B cell (primary cell): Measurements from ENCODE around the gene CSNK1G1. TPM values are rescaled to one million over a fixed set of nuclear protein-coding genes. Genes with fewer than 3 reads are reported as not detected.
"Not testable (repeated sequence)": the region's sequence is repeated elsewhere in the genome, so short reads cannot be mapped to it uniquely, and the experiment has no call there.

Experiments used
- ATAC-seq: fragments of 200-7000 bp; cut with Tn5 transposase; one replicate; pipeline ENCODE4 v1.10.0; 2021; ENCODE audit warnings: low read depth, mild to moderate bottlenecking, moderate number of reproducible peaks, moderate library complexity
- CTCF ChIA-PET: fragments of 350-600 bp; sonication (Branson Sonifier 250); formaldehyde crosslinking; loops from one replicate; lab custom pipeline; 2021; ENCODE audit warnings: antibody characterized with exemption, inconsistent platforms; lab: Charles Lee
- POLR2A ChIA-PET: fragments of 350-600 bp; sonication (Branson Sonifier 250); formaldehyde crosslinking; loops from one replicate; lab custom pipeline; 2021; ENCODE audit warnings: antibody characterized with exemption; lab: Charles Lee
- DNase-seq: peaks from one replicate; pipeline ENCODE4 v3.0.0; 2013
- H2AFZ ChIP-seq: 2 replicates; pipeline ENCODE4 v1.6.1; 2012; ENCODE audit warnings: mild to moderate bottlenecking, low read depth, low read length; ENCODE audit not compliant: insufficient read depth, poor library complexity, severe bottlenecking
- H3K27ac ChIP-seq, 2 donors: 1 replicate in 1 of 2; 2 replicates in 1 of 2; pipeline ENCODE4 v1.5.1; 2012 to 2013; ENCODE audit warnings: low read length in 2 of 2, mild to moderate bottlenecking in 2 of 2, moderate library complexity in 1 of 2
- H3K27me3 ChIP-seq, 4 experiments: fragments of 200-600 bp in 1 of 4; sonication (generic) in 1 of 4; replicated peaks in 1 of 4; 1 replicate in 2 of 4; 2 replicates in 2 of 4; pipeline versions ENCODE4 v1.6.1 to v1.7.0; 2013 to 2016; ENCODE audit warnings: low read length in 3 of 4, mild to moderate bottlenecking in 2 of 4, mixed read lengths in 1 of 4, moderate library complexity in 1 of 4; ENCODE audit not compliant: insufficient read depth in 4 of 4, control insufficient read depth in 3 of 4; ENCODE audit errors: control extremely low read depth in 1 of 4
- H3K36me3 ChIP-seq, 2 experiments: replicated peaks in 1 of 2; 1 replicate in 1 of 2; 2 replicates in 1 of 2; pipeline versions ENCODE4 v1.6.1 to v1.7.1; 2013; ENCODE audit warnings: low read length in 1 of 2; ENCODE audit not compliant: insufficient read depth in 2 of 2, control insufficient read depth in 1 of 2; ENCODE audit errors: control extremely low read depth in 1 of 2, extremely low read depth in 1 of 2
- H3K4me1 ChIP-seq, 2 donors: fragments of 200-600 bp in 1 of 2; sonication (generic) in 1 of 2; 1 replicate in 1 of 2; 2 replicates in 1 of 2; pipeline versions ENCODE4 v1.5.1 to v1.6.1; 2013 to 2017; ENCODE audit warnings: low read length in 2 of 2; ENCODE audit not compliant: control insufficient read depth in 2 of 2, insufficient read depth in 2 of 2
- H3K4me2 ChIP-seq: replicated peaks from 2 replicates; pipeline ENCODE3; 2012; ENCODE audit warnings: mild to moderate bottlenecking, low read depth, low read length; ENCODE audit not compliant: poor library complexity, severe bottlenecking
- H3K4me3 ChIP-seq, 5 experiments: fragments of 200-600 bp in 1 of 5; sonication (generic) in 1 of 5; 1 replicate in 3 of 5; 2 replicates in 2 of 5; pipeline versions ENCODE4 v1.5.1 to v1.7.0; 2011 to 2016; ENCODE audit warnings: low read length in 4 of 5, mild to moderate bottlenecking in 4 of 5, low read depth in 2 of 5, control low read depth in 1 of 5, moderate library complexity in 1 of 5; ENCODE audit not compliant: insufficient read depth in 1 of 5; ENCODE audit errors: control extremely low read depth in 1 of 5, extremely low read depth in 1 of 5
- H3K79me2 ChIP-seq: fragments of 200-600 bp; sonication (generic); one replicate; pipeline ENCODE4 v1.6.0; 2016; ENCODE audit warnings: low read length; ENCODE audit not compliant: control insufficient read depth, insufficient read depth
- H3K9ac ChIP-seq: fragments of 200-600 bp; sonication (generic); 2 replicates; pipeline ENCODE4 v1.6.1; 2017; ENCODE audit warnings: mild to moderate bottlenecking, low read length, moderate library complexity
- H3K9me3 ChIP-seq, 3 donors: one replicate each; pipeline versions ENCODE4 v1.6.1 to v1.7.1; 2013; ENCODE audit warnings: low read length in 2 of 3; ENCODE audit not compliant: control insufficient read depth in 2 of 3, insufficient read depth in 1 of 3; ENCODE audit errors: control extremely low read depth in 1 of 3
- H4K20me1 ChIP-seq: 2 replicates; pipeline ENCODE4 v1.6.0; 2012; ENCODE audit warnings: mild to moderate bottlenecking, low read length; ENCODE audit not compliant: insufficient read depth, control insufficient read depth, poor library complexity, severe bottlenecking
- H3K27ac Mint-ChIP-seq: one replicate; pipeline ENCODE4 v1.8.0; 2021; ENCODE audit warnings: mixed read lengths
- H3K27me3 Mint-ChIP-seq: one replicate; pipeline ENCODE4 v1.8.0; 2021; ENCODE audit warnings: mixed read lengths
- H3K4me1 Mint-ChIP-seq: one replicate; pipeline ENCODE4 v1.8.0; 2021; ENCODE audit warnings: mixed read lengths
- H3K4me3 Mint-ChIP-seq: one replicate; pipeline ENCODE4 v1.8.0; 2021; ENCODE audit warnings: mixed read lengths
- H3K9me3 Mint-ChIP-seq: one replicate; pipeline ENCODE4 v1.8.0; 2022; ENCODE audit warnings: mixed read lengths; ENCODE audit not compliant: insufficient read depth
- EZH2 ChIP-seq: IDR thresholded peaks from 2 replicates; pipeline ENCODE4 v1.6.1; 2012; ENCODE audit warnings: borderline replicate concordance, low read depth, mild to moderate bottlenecking, moderate library complexity, low read length; ENCODE audit not compliant: insufficient read depth, poor library complexity, severe bottlenecking
- WGBS: methylation state at CpG from one replicate; pipeline ENCODE4 v1.1.5; 2013; ENCODE audit warnings: missing lambda C conversion rate; ENCODE audit not compliant: insufficient coverage; 5-methylcytosine and 5-hydroxymethylcytosine counted together
- intact Hi-C: fragments of 100-400 bp; cut with micrococcal nuclease; formaldehyde crosslinking; loops from one replicate; pipeline ENCODE4 v1.10.0; 2022
- polyA plus RNA-seq: library from polyadenylated mRNA; depleted of rRNA; stranded (reverse); fragments of >200 nt; gene quantifications from 2 replicates; pipeline ENCODE4 v1.2.3, GENCODE V29; 2012
- total RNA-seq, 2 donors: library from RNA; stranded (reverse); fragments of 120-200 nt in 1 of 2; gene quantifications; 1 replicate in 1 of 2; 2 replicates in 1 of 2; pipeline versions ENCODE4 v1.2.3 to v1.2.4, GENCODE V29; 2013 to 2022
- TF ChIP-seq, protein P1 (sequence below): fragments of 200-600 bp; IDR thresholded peaks from one replicate; pipeline ENCODE4 v1.8.0; 2022; ENCODE audit warnings: antibody characterized with exemption, mild to moderate bottlenecking

The CSNK1G1 gene
- total and polyA plus RNA-seq, 2 donors (not counting 1 experiment from before 2014, with no cell fraction given): 5.2 to 40.3 TPM

DNA sequence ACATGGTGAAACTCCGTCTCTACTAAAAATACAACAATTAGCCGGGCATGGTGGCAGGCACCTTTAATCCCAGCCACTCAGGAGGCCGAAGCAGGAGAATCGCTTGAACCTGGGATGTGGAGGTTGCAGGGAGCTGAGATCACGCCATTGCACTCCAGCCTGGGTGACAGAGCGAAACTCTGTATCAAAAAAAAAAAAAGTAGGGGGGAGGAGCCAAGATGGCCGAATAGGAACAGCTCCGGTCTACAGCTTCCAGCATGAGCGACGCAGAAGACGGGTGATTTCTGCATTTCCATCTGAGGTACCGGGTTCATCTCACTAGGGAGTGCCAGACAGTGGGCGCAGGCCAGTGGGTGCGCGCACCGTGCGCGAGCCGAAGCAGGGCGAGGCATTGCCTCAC is 29.5 kb downstream of the CSNK1G1 start:
- H3K4me3 ChIP-seq, DNase-seq, H3K27me3 ChIP-seq, H3K4me1 Mint-ChIP-seq, CTCF ChIA-PET, H3K4me1 ChIP-seq, H3K4me3 Mint-ChIP-seq, H3K9me3 ChIP-seq, H3K27ac Mint-ChIP-seq, H3K27ac ChIP-seq, H3K9me3 Mint-ChIP-seq, H3K36me3 ChIP-seq, ATAC-seq, H2AFZ ChIP-seq, H3K27me3 Mint-ChIP-seq, POLR2A ChIA-PET, intact Hi-C loops, H3K4me2 ChIP-seq, H3K9ac ChIP-seq: not testable (repeated sequence)
- H4K20me1 ChIP-seq: peaks cover 23% of the 10 kb centered on the region
- WGBS: no CpG with 5 or more reads among the region's 20 CpGs
- peaks cover 34% of the 10 kb centered on the region for H3K79me2 ChIP-seq

DNA sequence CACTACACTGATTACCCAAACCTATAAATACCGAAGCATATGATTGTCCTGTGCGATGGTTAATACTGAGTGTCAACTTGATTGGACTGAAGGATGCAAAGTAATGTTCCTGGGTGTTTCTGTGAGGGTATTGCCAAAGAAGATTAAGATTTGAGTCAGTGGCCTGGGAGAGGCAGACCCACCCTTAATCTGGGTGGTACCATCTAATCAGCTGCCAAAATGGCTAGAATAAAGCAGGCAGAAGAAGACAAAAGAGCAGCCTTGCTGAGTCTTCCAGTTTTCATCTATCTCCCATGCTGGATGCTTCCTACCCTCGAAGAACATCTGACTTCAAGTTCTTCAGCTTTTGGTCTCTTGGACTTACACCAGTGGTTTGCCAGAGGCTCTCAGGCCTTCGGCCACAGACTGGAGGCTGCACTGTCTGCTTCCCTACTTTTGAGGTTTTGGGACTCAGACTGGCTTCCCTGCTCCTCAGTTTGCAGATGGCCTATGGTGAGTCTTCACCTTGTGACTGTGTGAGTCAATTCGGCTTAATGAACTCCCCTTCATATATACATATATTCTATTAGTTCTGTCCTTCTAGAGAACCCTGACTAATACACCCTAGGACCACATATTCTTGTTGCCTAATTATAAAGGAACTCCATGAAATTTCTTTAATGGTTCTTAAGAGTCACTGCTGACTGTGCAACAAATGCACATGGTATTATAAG is 31.7 kb downstream of the CSNK1G1 start:
- no peak overlapping the region for H3K27ac Mint-ChIP-seq
- Histone ChIP-seq H3K27me3 (no peaks in the 10 kb centered on the region), H3K79me2 (peaks cover 49% of the 10 kb centered on the region), H3K36me3 (peaks cover 0 to 3% of the 10 kb centered on the region in 2 experiments), H4K20me1 (peaks cover 23% of the 10 kb centered on the region), H2AFZ (no peak overlapping the region), H3K27ac (no peak overlapping the region), H3K9ac (no peak overlapping the region), H3K4me1 (no peaks in the 10 kb centered on the region), H3K4me3 (no peak overlapping the region), H3K9me3 (no peaks in the 10 kb centered on the region), H3K4me2 (no peak overlapping the region)
- no peaks in the 10 kb centered on the region for H3K4me1 Mint-ChIP-seq
- H3K27me3 Mint-ChIP-seq: no peaks in the 10 kb centered on the region
- no peak overlapping the region for H3K4me3 Mint-ChIP-seq
- ChIA-PET CTCF (no interaction called here), POLR2A (no interaction called here)
- DNase-seq (no peak), ATAC-seq (no peak)
- H3K9me3 Mint-ChIP-seq: no peaks in the 10 kb centered on the region
- intact Hi-C loops: no loop called here
- TF ChIP-seq EZH2: no peak
- TF ChIP-seq, protein P1, sequence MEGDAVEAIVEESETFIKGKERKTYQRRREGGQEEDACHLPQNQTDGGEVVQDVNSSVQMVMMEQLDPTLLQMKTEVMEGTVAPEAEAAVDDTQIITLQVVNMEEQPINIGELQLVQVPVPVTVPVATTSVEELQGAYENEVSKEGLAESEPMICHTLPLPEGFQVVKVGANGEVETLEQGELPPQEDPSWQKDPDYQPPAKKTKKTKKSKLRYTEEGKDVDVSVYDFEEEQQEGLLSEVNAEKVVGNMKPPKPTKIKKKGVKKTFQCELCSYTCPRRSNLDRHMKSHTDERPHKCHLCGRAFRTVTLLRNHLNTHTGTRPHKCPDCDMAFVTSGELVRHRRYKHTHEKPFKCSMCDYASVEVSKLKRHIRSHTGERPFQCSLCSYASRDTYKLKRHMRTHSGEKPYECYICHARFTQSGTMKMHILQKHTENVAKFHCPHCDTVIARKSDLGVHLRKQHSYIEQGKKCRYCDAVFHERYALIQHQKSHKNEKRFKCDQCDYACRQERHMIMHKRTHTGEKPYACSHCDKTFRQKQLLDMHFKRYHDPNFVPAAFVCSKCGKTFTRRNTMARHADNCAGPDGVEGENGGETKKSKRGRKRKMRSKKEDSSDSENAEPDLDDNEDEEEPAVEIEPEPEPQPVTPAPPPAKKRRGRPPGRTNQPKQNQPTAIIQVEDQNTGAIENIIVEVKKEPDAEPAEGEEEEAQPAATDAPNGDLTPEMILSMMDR: no peak
- 100% methylated on average over 2 of the region's 5 CpGs for WGBS
